GM12878 (cell line): ENCODE results near the gene YPEL2. TPM values are rescaled to one million over a fixed set of nuclear protein-coding genes. Genes with fewer than 3 reads are reported as not detected.

Experiments
- ATAC-seq: fragments of 200-7000 bp; cut with Tn5 transposase; 3 replicates; pipeline ENCODE4 v1.9.1; 2020; ENCODE audit warnings: mild to moderate bottlenecking, moderate library complexity
- BruUV-seq: library from RNA; stranded (reverse); fragments of 400-500 nt; replicated peaks from 2 replicates; lab custom pipeline; 2021; lab: Mats Ljungman, UMichigan
- CTCF ChIA-PET: fragments of 300-600 bp; sonication (Branson Sonifier 250); formaldehyde crosslinking; extraction: SDS; loops from one replicate; lab custom pipeline; 2021; ENCODE audit warnings: inconsistent platforms; lab: Yijun Ruan, JAX
- POLR2A ChIA-PET: fragments of 350-600 bp; formaldehyde crosslinking; extraction: SDS; loops from one replicate; lab custom pipeline; 2021; ENCODE audit warnings: inconsistent platforms; lab: Charles Lee
- RAD21 ChIA-PET: fragments of 300-600 bp; sonication (Branson Sonifier 250); formaldehyde crosslinking; loops from one replicate; lab custom pipeline; 2023; ENCODE audit warnings: antibody characterized with exemption; ENCODE audit not compliant: unreplicated experiment; lab: Charles Lee
- SMC1A ChIA-PET: fragments of 300-600 bp; sonication (Branson Sonifier 250); formaldehyde crosslinking; loops from one replicate; lab custom pipeline; 2023; ENCODE audit not compliant: unreplicated experiment, uncharacterized antibody; lab: Charles Lee
- DNase-seq: peaks from one replicate; pipeline ENCODE4 v3.0.0-alpha.2; 2011; ENCODE audit warnings: low read depth, low spot score
- FAIRE-seq: peaks from 3 replicates; lab custom pipeline; 2011; peaks lifted over from hg19 to GRCh38; lab: Jason Lieb, UNC
- H2AFZ ChIP-seq: 2 replicates; pipeline ENCODE4 v1.6.0; 2011; ENCODE audit warnings: low read depth, low read length, control low read depth; ENCODE audit not compliant: control insufficient read depth
- H3K27ac ChIP-seq: 2 replicates; pipeline ENCODE4 v1.5.1; 2011; ENCODE audit warnings: control low read depth; ENCODE audit not compliant: control insufficient read depth, insufficient read depth
- H3K27me3 ChIP-seq, 2 experiments: replicated peaks in 1 of 2; 2 replicates each; pipeline versions ENCODE4 v1.6.0 to v1.6.1; 2011; ENCODE audit warnings: low read length in 1 of 2; ENCODE audit not compliant: control insufficient read depth in 2 of 2, insufficient read depth in 2 of 2
- H3K36me3 ChIP-seq, 2 experiments: 2 replicates each; pipeline ENCODE4 v1.5.1; 2011; ENCODE audit warnings: low read length in 1 of 2; ENCODE audit not compliant: control insufficient read depth in 2 of 2, insufficient read depth in 2 of 2
- H3K4me1 ChIP-seq: 2 replicates; pipeline ENCODE4 v1.6.1; 2011; ENCODE audit warnings: mild to moderate bottlenecking, low read length, moderate library complexity, mixed read lengths; ENCODE audit not compliant: control insufficient read depth, insufficient read depth
- H3K4me2 ChIP-seq: 2 replicates; pipeline ENCODE4 v1.6.0; 2011; ENCODE audit warnings: control low read depth; ENCODE audit not compliant: control insufficient read depth, insufficient read depth
- H3K4me3 ChIP-seq: fragments of 200-600 bp; sonication (generic); 2 replicates; pipeline ENCODE4 v1.5.1; 2016
- H3K79me2 ChIP-seq: 2 replicates; pipeline ENCODE4 v1.6.0; 2011; ENCODE audit warnings: low read length; ENCODE audit not compliant: control insufficient read depth, insufficient read depth
- H3K9ac ChIP-seq: 2 replicates; pipeline ENCODE4 v1.8.0; 2011; ENCODE audit warnings: low read length, control low read depth, mixed read lengths; ENCODE audit not compliant: control insufficient read depth, insufficient read depth
- H3K9me3 ChIP-seq: replicated peaks from 3 replicates; pipeline ENCODE4 v1.5.1; 2011; ENCODE audit warnings: mild to moderate bottlenecking, low read length; ENCODE audit not compliant: control insufficient read depth, insufficient read depth
- H4K20me1 ChIP-seq: 2 replicates; pipeline ENCODE4 v1.6.0; 2011; ENCODE audit not compliant: control insufficient read depth, insufficient read depth
- CBX5 ChIP-seq: sonication (generic); IDR thresholded peaks from 2 replicates; pipeline ENCODE4 v1.6.1; 2016; ENCODE audit warnings: low read depth, moderate library complexity, mild to moderate bottlenecking, inconsistent platforms
- CHD1 ChIP-seq: IDR thresholded peaks from 2 replicates; pipeline ENCODE4 v1.6.1; 2012; ENCODE audit warnings: low read depth, low read length, improper control_type of control experiment
- CHD4 ChIP-seq: fragments of 200-600 bp; sonication (generic); IDR thresholded peaks from 2 replicates; pipeline ENCODE4 v1.6.1; 2016; ENCODE audit warnings: mild to moderate bottlenecking
- E2F8 ChIP-seq: fragments of 450-650 bp; IDR thresholded peaks from 2 replicates; pipeline ENCODE4 v1.6.1; 2018; ENCODE audit warnings: mild to moderate bottlenecking, low read depth, moderate library complexity; ENCODE audit not compliant: partially characterized antibody
- HDAC2 ChIP-seq: fragments of 200-600 bp; sonication (generic); IDR thresholded peaks from 2 replicates; pipeline ENCODE4 v1.6.1; 2017
- IRF3 ChIP-seq: fragments of 450-650 bp; IDR thresholded peaks from 2 replicates; pipeline ENCODE4 v1.6.1; 2014; ENCODE audit warnings: mild to moderate bottlenecking
- MTA3 ChIP-seq: IDR thresholded peaks from 2 replicates; pipeline ENCODE4 v1.6.1; 2012; ENCODE audit warnings: low read length, inconsistent platforms, borderline replicate concordance
- NFIC ChIP-seq: IDR thresholded peaks from 2 replicates; pipeline ENCODE4 v1.6.1; 2012; ENCODE audit warnings: low read depth, mild to moderate bottlenecking, inconsistent platforms, low read length, moderate library complexity
- PRDM15 ChIP-seq: fragments of 450-650 bp; formaldehyde crosslinking; IDR thresholded peaks from 2 replicates; pipeline ENCODE4 v1.4.0; 2020; ENCODE audit warnings: mild to moderate bottlenecking, moderate library complexity
- TCF12 ChIP-seq: IDR thresholded peaks from 2 replicates; pipeline ENCODE4 v1.6.1; 2011; ENCODE audit warnings: low read depth, mild to moderate bottlenecking, low read length
- USF1 ChIP-seq: IDR thresholded peaks from 2 replicates; pipeline ENCODE4 v1.6.1; 2011; ENCODE audit warnings: borderline replicate concordance, low read depth, mild to moderate bottlenecking, moderate library complexity, mixed read lengths, low read length; ENCODE audit not compliant: insufficient read depth; ENCODE audit errors: extremely low read length
- WGBS: methylation state at CpG from one replicate; pipeline ENCODE4 v1.1.6; 2016; ENCODE audit warnings: low lambda C conversion rate; ENCODE audit not compliant: insufficient replicate concordance, insufficient coverage; ENCODE audit errors: missing lambda C conversion rate; 5-methylcytosine and 5-hydroxymethylcytosine counted together
- in situ Hi-C: fragments of 300-500 bp; cut with MboI; formaldehyde crosslinking; loops from 9 replicates; pipeline ENCODE4 v1.14.3; 2018; ENCODE audit warnings: mixed read lengths
- intact Hi-C: fragments of 100-400 bp; cut with micrococcal nuclease; formaldehyde crosslinking; loops from one replicate; pipeline ENCODE4 v1.14.2; 2022; ENCODE audit not compliant: unreplicated experiment
- polyA plus RNA-seq, 11 experiments: library from polyadenylated mRNA; depleted of rRNA in 4 of 11; unstranded in 6 of 11; stranded (reverse) in 5 of 11; fragments of >200 nt; fragmentation: Nextera tagmentation in 4 of 11; fragmentation: Illumina TruSeq in 1 of 11; extraction: Ambion mirVana in 4 of 11; extraction: Trizol in 1 of 11; gene quantifications; 1 replicate in 1 of 11; 2 replicates in 10 of 11; pipeline versions ENCODE4 v1.2.1 to v1.2.3, GENCODE V29; 2011 to 2016; ENCODE audit warnings: inconsistent platforms in 2 of 11, missing spikeins in 2 of 11, low read depth in 1 of 11
- total RNA-seq, 4 experiments: library from RNA; depleted of rRNA in 3 of 4; stranded (reverse); fragments of >200 nt in 3 of 4; fragmentation: Illumina TruSeq in 1 of 4; extraction: Trizol in 1 of 4; gene quantifications; 2 replicates each; pipeline versions ENCODE4 v1.2.1 to v1.2.3, GENCODE V29; 2013 to 2021
- TF ChIP-seq, protein P1 (sequence below), 3 experiments: IDR thresholded peaks in 2 of 3; conservative IDR thresholded peaks in 1 of 3; 2 replicates each; pipeline ENCODE4 v1.5.1; 2011; ENCODE audit warnings: low read depth in 3 of 3, low read length in 3 of 3, mild to moderate bottlenecking in 3 of 3, control low read depth in 2 of 3, moderate library complexity in 2 of 3, inconsistent platforms in 1 of 3, mixed read lengths in 1 of 3; ENCODE audit not compliant: control insufficient read depth in 2 of 3, insufficient read depth in 1 of 3; ENCODE audit errors: extremely low read depth in 1 of 3

The YPEL2 gene
- total and polyA plus RNA-seq, 10 of the 15 experiments (the other 5 are each of a cell fraction or from before 2014, with no cell fraction given), result 0.11 to 8.1 (median 0.48) TPM

DNA sequence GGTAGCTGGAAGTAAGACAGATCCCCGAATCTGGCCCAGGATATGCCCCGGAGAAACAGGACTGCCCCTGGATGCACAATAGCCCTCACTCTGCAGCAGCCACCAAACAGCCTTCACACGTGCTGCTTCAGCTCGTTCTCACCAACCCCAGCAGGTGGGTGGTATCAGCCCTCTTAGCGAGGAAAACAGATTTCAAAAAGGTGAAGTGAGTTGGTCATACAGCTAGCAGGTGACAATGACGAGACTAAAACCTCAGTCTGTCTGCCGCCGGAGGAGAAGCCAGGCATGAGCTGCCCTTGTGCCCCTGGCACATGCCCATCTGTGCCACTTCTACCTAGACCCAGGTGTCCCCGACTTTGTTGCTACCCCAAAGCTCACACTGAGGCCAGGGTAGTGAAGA, 92.4 kb downstream of the YPEL2 start (continued):
- no peak for TF ChIP-seq E2F8
- TF ChIP-seq HDAC2, result no peak
- TF ChIP-seq IRF3, result no peak
- TF ChIP-seq CHD1, result no peak
- TF ChIP-seq TCF12, result no peak
- no peak for TF ChIP-seq MTA3
- no peak for TF ChIP-seq USF1

GRCh38 chr17:59424331-59424730, 92.9 kb downstream of the YPEL2 start:
- DNase-seq, result no peak
- no TSS peak for BruUV-seq
- Histone ChIP-seq H3K9me3 (no peaks in the 10 kb centered on the region), H4K20me1 (no peaks in the 10 kb centered on the region), H3K79me2 (no peaks in the 10 kb centered on the region), H3K36me3 (no peaks in the 10 kb centered on the region), H3K27me3 (no peaks in the 10 kb centered on the region), H2AFZ (no peak overlapping the region), H3K4me2 (no peak overlapping the region), H3K4me1 (peaks cover 14% of the 10 kb centered on the region), H3K27ac (no peak overlapping the region), H3K9ac (no peak overlapping the region), H3K4me3 (no peak overlapping the region)
- ChIA-PET POLR2A (interaction anchor here (1.5 kb wide), 1 partner anchor 49 kb away, joined by 4 read pairs; no protein-coding TSS in a partner anchor), CTCF (interaction anchor here (0.7 to 11.0 kb wide), 7 partner anchors 9 to 113 kb away, joined by 3 to 125 read pairs (median 13); no protein-coding TSS in a partner anchor), RAD21 (interaction anchor here (1.0 to 5.7 kb wide), 7 partner anchors 15 to 114 kb away, joined by 3 to 51 read pairs (median 8); no protein-coding TSS in a partner anchor), SMC1A (interaction anchor here (0.8 to 11.6 kb wide), 10 partner anchors 9 to 109 kb away, joined by 3 to 104 read pairs (median 4); no protein-coding TSS in a partner anchor)
- TF ChIP-seq, protein P1, sequence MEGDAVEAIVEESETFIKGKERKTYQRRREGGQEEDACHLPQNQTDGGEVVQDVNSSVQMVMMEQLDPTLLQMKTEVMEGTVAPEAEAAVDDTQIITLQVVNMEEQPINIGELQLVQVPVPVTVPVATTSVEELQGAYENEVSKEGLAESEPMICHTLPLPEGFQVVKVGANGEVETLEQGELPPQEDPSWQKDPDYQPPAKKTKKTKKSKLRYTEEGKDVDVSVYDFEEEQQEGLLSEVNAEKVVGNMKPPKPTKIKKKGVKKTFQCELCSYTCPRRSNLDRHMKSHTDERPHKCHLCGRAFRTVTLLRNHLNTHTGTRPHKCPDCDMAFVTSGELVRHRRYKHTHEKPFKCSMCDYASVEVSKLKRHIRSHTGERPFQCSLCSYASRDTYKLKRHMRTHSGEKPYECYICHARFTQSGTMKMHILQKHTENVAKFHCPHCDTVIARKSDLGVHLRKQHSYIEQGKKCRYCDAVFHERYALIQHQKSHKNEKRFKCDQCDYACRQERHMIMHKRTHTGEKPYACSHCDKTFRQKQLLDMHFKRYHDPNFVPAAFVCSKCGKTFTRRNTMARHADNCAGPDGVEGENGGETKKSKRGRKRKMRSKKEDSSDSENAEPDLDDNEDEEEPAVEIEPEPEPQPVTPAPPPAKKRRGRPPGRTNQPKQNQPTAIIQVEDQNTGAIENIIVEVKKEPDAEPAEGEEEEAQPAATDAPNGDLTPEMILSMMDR (IDR thresholded peaks at IDR 0.05 in 2 of 3, conservative IDR thresholded peaks at IDR 0.05 in 1 of 3; ENCODE audit: control insufficient read depth in 2 of 3, extremely low read depth in 1 of 3, insufficient read depth in 1 of 3, low read depth in 3 of 3, low read length in 3 of 3), result no peak
- no peak for TF ChIP-seq CBX5
- TF ChIP-seq NFIC, result no peak
- no peak for TF ChIP-seq PRDM15
- no peak for TF ChIP-seq CHD4
- ATAC-seq, result no peak
- intact Hi-C loops, result no loop called here
- no peak for FAIRE-seq
- WGBS, result 64% methylated on average over 4 of the region's 4 CpGs
- in situ Hi-C loops, result no loop called here
